Trophoblast cell (in vitro differentiated cells and primary cell): ENCODE results near the gene QARS1. TPM values are rescaled to one million over a fixed set of nuclear protein-coding genes. Genes with fewer than 3 reads are reported as not detected.

Experiments
- DNase-seq, 2 donors: peaks; one replicate each; pipeline ENCODE4 v3.0.0-alpha.2; 2016
- H2AFZ ChIP-seq: 2 replicates; pipeline ENCODE4 v1.6.1; 2013; ENCODE audit warnings: low read length, moderate library complexity, mild to moderate bottlenecking; ENCODE audit not compliant: insufficient read depth, poor library complexity
- H2AK5ac ChIP-seq: 2 replicates; pipeline ENCODE4 v1.6.1; 2013; ENCODE audit warnings: mild to moderate bottlenecking, low read length
- H2BK120ac ChIP-seq: 2 replicates; pipeline ENCODE4 v1.6.1; 2013; ENCODE audit warnings: low read length, mild to moderate bottlenecking, moderate library complexity; ENCODE audit not compliant: insufficient read depth, poor library complexity
- H2BK12ac ChIP-seq: 2 replicates; pipeline ENCODE4 v1.6.1; 2013; ENCODE audit warnings: mild to moderate bottlenecking, low read length, moderate library complexity
- H2BK5ac ChIP-seq: 2 replicates; pipeline ENCODE4 v1.6.1; 2013; ENCODE audit warnings: low read length, low read depth, moderate library complexity, mild to moderate bottlenecking; ENCODE audit not compliant: poor library complexity
- H3K14ac ChIP-seq: 2 replicates; pipeline ENCODE4 v1.6.1; 2013; ENCODE audit warnings: mild to moderate bottlenecking, low read length
- H3K18ac ChIP-seq: 2 replicates; pipeline ENCODE4 v1.6.1; 2013; ENCODE audit warnings: mild to moderate bottlenecking, low read length
- H3K23ac ChIP-seq: 2 replicates; pipeline ENCODE4 v1.6.1; 2013; ENCODE audit warnings: low read length
- H3K27ac ChIP-seq: 2 replicates; pipeline ENCODE4 v1.5.1; 2013; ENCODE audit warnings: low read depth, mild to moderate bottlenecking, inconsistent platforms, low read length, moderate library complexity
- H3K27me3 ChIP-seq: 2 replicates; pipeline ENCODE4 v1.6.1; 2013; ENCODE audit warnings: inconsistent platforms, mild to moderate bottlenecking, low read length, moderate library complexity; ENCODE audit not compliant: insufficient read depth
- H3K36me3 ChIP-seq, 2 experiments: 1 replicate in 1 of 2; 2 replicates in 1 of 2; pipeline ENCODE4 v1.6.1; 2013; ENCODE audit warnings: low read length in 2 of 2, mild to moderate bottlenecking in 2 of 2, moderate library complexity in 1 of 2; ENCODE audit not compliant: insufficient read depth in 2 of 2, control insufficient read depth in 1 of 2
- H3K4ac ChIP-seq: 2 replicates; pipeline ENCODE4 v1.6.1; 2013; ENCODE audit warnings: low read depth, mild to moderate bottlenecking, low read length, moderate library complexity
- H3K4me1 ChIP-seq, 2 experiments: 1 replicate in 1 of 2; 2 replicates in 1 of 2; pipeline ENCODE4 v1.6.1; 2013; ENCODE audit warnings: low read length in 2 of 2, mild to moderate bottlenecking in 2 of 2, moderate library complexity in 1 of 2; ENCODE audit not compliant: insufficient read depth in 2 of 2, control insufficient read depth in 1 of 2
- H3K4me2 ChIP-seq: 2 replicates; pipeline ENCODE4 v1.6.1; 2013; ENCODE audit warnings: inconsistent platforms, mild to moderate bottlenecking, low read length, moderate library complexity
- H3K4me3 ChIP-seq: 2 replicates; pipeline ENCODE4 v1.5.1; 2013; ENCODE audit warnings: mild to moderate bottlenecking, low read depth, low read length, inconsistent platforms
- H3K79me1 ChIP-seq: one replicate; pipeline ENCODE4 v1.6.1; 2013; ENCODE audit warnings: low read length
- H3K79me2 ChIP-seq: 2 replicates; pipeline ENCODE4 v1.6.1; 2013; ENCODE audit warnings: low read length, mild to moderate bottlenecking; ENCODE audit not compliant: control insufficient read depth, insufficient read depth, poor library complexity
- H3K9ac ChIP-seq: 2 replicates; pipeline ENCODE4 v1.6.1; 2013; ENCODE audit warnings: mild to moderate bottlenecking, low read length
- H3K9me3 ChIP-seq: 2 replicates; pipeline ENCODE4 v1.6.1; 2013; ENCODE audit warnings: low read depth, mild to moderate bottlenecking, control low read depth, inconsistent platforms, low read length; ENCODE audit not compliant: insufficient read depth
- H4K12ac ChIP-seq: 2 replicates; pipeline ENCODE4 v1.6.1; 2013; ENCODE audit warnings: low read depth, mild to moderate bottlenecking, low read length, moderate library complexity
- H4K8ac ChIP-seq: 2 replicates; pipeline ENCODE4 v1.6.1; 2013; ENCODE audit warnings: low read depth, mild to moderate bottlenecking, low read length, moderate library complexity
- H4K91ac ChIP-seq: one replicate; pipeline ENCODE4 v1.6.1; 2013; ENCODE audit warnings: low read depth, mild to moderate bottlenecking, low read length, moderate library complexity
- WGBS: extraction: QIAGEN DNeasy Blood & Tissue Kit; methylation state at CpG from one replicate; pipeline ENCODE4 v1.1.7; 2013; ENCODE audit warnings: missing lambda C conversion rate; ENCODE audit not compliant: insufficient read length, insufficient coverage; ENCODE audit errors: extremely low coverage; 5-methylcytosine and 5-hydroxymethylcytosine counted together
- polyA plus RNA-seq: library from polyadenylated mRNA; stranded (reverse); fragments of 200-250 nt; gene quantifications from 2 replicates; pipeline ENCODE4 v1.2.3, GENCODE V29; 2013

Gene QARS1
- 390 and 404 TPM in 2 replicates for polyA plus RNA-seq

GRCh38 chr3:49104427-49105291 is at the start of gene QARS1:
QARS1 (minus strand) TSS chr3:49104757; CDS start chr3:49104733, 24 bp downstream.
- Histone ChIP-seq H3K36me3 (peaks cover 49 to 66% of the 10 kb centered on the region in 2 experiments), H3K4me3 (peak within 1 kb of the TSS; percentile 93), H3K4me1 (peaks cover 11 to 16% of the 10 kb centered on the region in 2 experiments), H3K79me1 (peaks cover 11% of the 10 kb centered on the region), H3K27me3 (no peaks in the 10 kb centered on the region), H3K14ac (peak within 1 kb of the TSS; percentile 88), H3K4ac (peak within 1 kb of the TSS; percentile 91), H2BK5ac (peak within 1 kb of the TSS; percentile 73), H3K27ac (peak within 1 kb of the TSS; percentile 85), H2AFZ (peak within 1 kb of the TSS; percentile 46), H2BK12ac (peak within 1 kb of the TSS; percentile 33), H3K9ac (peak within 1 kb of the TSS; percentile 89), H3K18ac (peak within 1 kb of the TSS; percentile 42), H3K4me2 (peak within 1 kb of the TSS; percentile 96), H3K9me3 (no peaks in the 10 kb centered on the region), H3K23ac (no peak within 1 kb of the TSS), H2AK5ac (peak within 1 kb of the TSS; percentile 72), H3K79me2 (peaks cover 10% of the 10 kb centered on the region), H4K91ac (peak within 1 kb of the TSS; percentile 67), H4K8ac (peak within 1 kb of the TSS; percentile 67), H4K12ac (peak within 1 kb of the TSS; percentile 70), H2BK120ac (peak within 1 kb of the TSS; percentile 70)
- WGBS = no CpG with 5 or more reads among the region's 50 CpGs
- peak; percentile 89 to 94 for DNase-seq

DNA sequence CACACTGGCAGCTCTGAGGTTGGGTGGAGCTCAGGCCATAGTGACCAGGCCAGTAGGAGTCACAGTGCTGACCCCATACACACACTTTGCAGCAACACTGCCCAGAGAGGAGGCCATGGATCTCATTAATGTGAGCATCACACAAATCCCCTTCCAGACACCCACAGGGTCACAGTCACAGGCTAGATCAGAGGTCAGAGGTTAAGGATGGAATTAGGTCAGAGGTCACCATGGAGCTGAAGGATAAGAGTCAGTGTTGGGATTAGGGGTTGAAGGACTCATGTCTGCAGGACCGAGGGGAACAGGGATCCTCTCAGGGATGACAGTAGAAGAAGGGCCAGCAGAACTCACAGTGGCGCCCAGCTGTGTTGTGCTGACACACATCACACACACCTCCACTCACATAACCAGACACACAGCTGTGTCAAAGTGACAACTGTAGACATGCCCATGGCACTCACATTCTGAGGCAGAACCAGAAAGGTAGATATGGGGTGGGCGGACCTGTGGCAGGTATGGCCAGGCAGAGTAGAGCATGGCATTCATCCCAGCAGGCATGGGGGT is 48.9 kb upstream of the QARS1 start:
- Histone ChIP-seq H3K79me1 (no peaks in the 10 kb centered on the region), H3K4me3 (no peak overlapping the region), H3K18ac (no peak overlapping the region), H3K4ac (no peak overlapping the region), H4K8ac (no peak overlapping the region), H3K14ac (no peak overlapping the region), H3K36me3 (no peaks in the 10 kb centered on the region), H3K4me2 (no peak overlapping the region), H2BK5ac (no peak overlapping the region), H4K12ac (no peak overlapping the region), H3K9me3 (no peaks in the 10 kb centered on the region), H3K23ac (no peak overlapping the region), H2AFZ (no peak overlapping the region), H3K9ac (no peak overlapping the region), H4K91ac (no peak overlapping the region), H2AK5ac (no peak overlapping the region), H3K27ac (no peak overlapping the region), H3K4me1 (no peaks in the 10 kb centered on the region), H2BK12ac (no peak overlapping the region), H3K27me3 (no peaks in the 10 kb centered on the region), H2BK120ac (no peak overlapping the region), H3K79me2 (no peaks in the 10 kb centered on the region)
- no CpG with 5 or more reads among the region's 3 CpGs for WGBS
- no peak for DNase-seq

DNA sequence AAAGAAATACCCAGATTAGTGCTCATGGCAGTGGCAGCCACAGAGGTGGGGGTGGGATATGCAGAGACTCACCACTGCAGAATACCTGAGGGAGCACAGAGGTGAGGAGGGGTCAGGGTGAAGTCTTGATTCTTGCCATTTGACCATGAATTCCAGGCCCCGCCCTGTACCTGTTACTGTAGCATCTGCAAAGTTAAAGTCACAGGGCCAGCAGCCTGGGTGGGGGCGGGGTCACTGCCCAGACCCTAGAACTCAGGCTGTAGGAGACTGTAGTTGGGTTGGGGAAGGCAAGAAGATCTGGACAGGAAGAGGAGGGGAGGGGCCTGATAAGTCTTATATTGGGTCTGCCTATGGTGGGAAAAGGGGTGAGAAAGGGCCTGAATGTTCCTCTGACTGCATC is 47.1 kb upstream of the QARS1 start:
- Histone ChIP-seq H3K27me3 (no peaks in the 10 kb centered on the region), H3K4ac (no peak overlapping the region)
- WGBS = no CpG with 5 or more reads among the region's 2 CpGs

GRCh38 chr3:49148159-49148558 is 43.6 kb upstream of the QARS1 start:
- WGBS = no CpG with 5 or more reads among the region's 5 CpGs
- Histone ChIP-seq H3K27ac (no peak overlapping the region), H3K4ac (no peak overlapping the region), H3K9me3 (peaks cover 2% of the 10 kb centered on the region), H3K23ac (no peak overlapping the region), H3K4me1 (no peaks in the 10 kb centered on the region), H3K18ac (no peak overlapping the region), H2BK12ac (no peak overlapping the region), H4K91ac (no peak overlapping the region), H4K12ac (no peak overlapping the region), H3K14ac (no peak overlapping the region), H2AK5ac (no peak overlapping the region), H3K4me3 (no peak overlapping the region), H3K79me1 (no peaks in the 10 kb centered on the region), H3K4me2 (no peak overlapping the region), H3K27me3 (no peaks in the 10 kb centered on the region), H3K36me3 (no peaks in the 10 kb centered on the region), H3K79me2 (no peaks in the 10 kb centered on the region), H2BK5ac (no peak overlapping the region), H3K9ac (no peak overlapping the region), H2BK120ac (no peak overlapping the region), H4K8ac (no peak overlapping the region), H2AFZ (no peak overlapping the region)
- no peak for DNase-seq

More for the DNA sequence above, 47.1 kb upstream of the QARS1 start:
- Histone ChIP-seq H3K4me2 (no peak overlapping the region), H3K36me3 (no peaks in the 10 kb centered on the region), H3K27ac (no peak overlapping the region), H3K79me1 (no peaks in the 10 kb centered on the region), H2AFZ (no peak overlapping the region), H3K4me3 (no peak overlapping the region), H3K4me1 (no peaks in the 10 kb centered on the region), H4K12ac (no peak overlapping the region), H3K79me2 (no peaks in the 10 kb centered on the region), H3K18ac (no peak overlapping the region), H3K9me3 (no peaks in the 10 kb centered on the region), H4K8ac (no peak overlapping the region), H2BK5ac (no peak overlapping the region), H3K14ac (no peak overlapping the region), H2AK5ac (no peak overlapping the region), H3K23ac (no peak overlapping the region), H4K91ac (no peak overlapping the region), H2BK12ac (no peak overlapping the region), H3K9ac (no peak overlapping the region), H2BK120ac (no peak overlapping the region)
- no peak for DNase-seq
